ENCODE results near the gene RBM47.

Gene RBM47

GRCh38 chr4:40626183-40626990 lies 3.3 kb downstream of the RBM47 start:
- TF ChIP-seq CTBP1 (IDR thresholded peaks at IDR 0.05; ENCODE audit: borderline replicate concordance) = no peak
- no peak for TF ChIP-seq L3MBTL2 (conservative IDR thresholded peaks at IDR 0.05)
- no peak for TF ChIP-seq FOXA1 (IDR thresholded peaks at IDR 0.05)
- TF ChIP-seq FOXM1 (IDR thresholded peaks at IDR 0.05; ENCODE audit: borderline replicate concordance) = no peak
- TF ChIP-seq ZNF384 (IDR thresholded peaks at IDR 0.05) = no peak
- TF ChIP-seq ARNT (IDR thresholded peaks at IDR 0.05) = no peak
- ChIA-PET POLR2A (no interaction called here), CTCF (no interaction called here)
- DNase-seq (ENCODE audit: extremely low spot score) = no peak

- ChIA-PET CTCF (no interaction called here), POLR2A (no interaction called here)
- TF ChIP-seq LEF1 (IDR thresholded peaks at IDR 0.05; ENCODE audit: borderline replicate concordance) (no peak), L3MBTL2 (conservative IDR thresholded peaks at IDR 0.05) (no peak), PKNOX1 (IDR thresholded peaks at IDR 0.05) (no peak)
- DNase-seq (ENCODE audit: extremely low spot score) = no peak
Observed at GRCh38 chr4:40623707-40624106, 6.0 kb downstream of the RBM47 start.

GRCh38 chr4:40622913-40623312 lies 6.8 kb downstream of the RBM47 start:
- POLR2A ChIA-PET = no interaction called here
- no peak for DNase-seq (ENCODE audit: extremely low spot score)
- no peak for TF ChIP-seq L3MBTL2 (conservative IDR thresholded peaks at IDR 0.05)
- TF ChIP-seq FOXA1 (IDR thresholded peaks at IDR 0.05) = no peak
- no peak for TF ChIP-seq ZNF384 (IDR thresholded peaks at IDR 0.05)
- TF ChIP-seq SP1 (IDR thresholded peaks at IDR 0.05) = no peak
- TF ChIP-seq ELF4 (IDR thresholded peaks at IDR 0.05) = no peak
- no peak for TF ChIP-seq FOXM1 (IDR thresholded peaks at IDR 0.05; ENCODE audit: borderline replicate concordance)
- no peak for TF ChIP-seq ARNT (IDR thresholded peaks at IDR 0.05)
- no peak for TF ChIP-seq LEF1 (IDR thresholded peaks at IDR 0.05; ENCODE audit: borderline replicate concordance)
- no peak for TF ChIP-seq CTBP1 (IDR thresholded peaks at IDR 0.05; ENCODE audit: borderline replicate concordance)
- TF ChIP-seq BHLHE40 (IDR thresholded peaks at IDR 0.05; ENCODE audit: borderline replicate concordance) = no peak
- no peak for TF ChIP-seq FOXK2 (IDR thresholded peaks at IDR 0.05)
- TF ChIP-seq PKNOX1 (IDR thresholded peaks at IDR 0.05) = no peak
- TF ChIP-seq NFRKB (IDR thresholded peaks at IDR 0.05) = no peak
- TF ChIP-seq TARDBP (IDR thresholded peaks at IDR 0.05) = no peak
- TF ChIP-seq SUZ12 (IDR thresholded peaks at IDR 0.05) = no peak
- TF ChIP-seq HDGF (IDR thresholded peaks at IDR 0.05; ENCODE audit: borderline replicate concordance) = no peak
- CTCF ChIA-PET = no interaction called here

GRCh38 chr4:40621592-40622512 lies 7.8 kb downstream of the RBM47 start:
- no peak for TF ChIP-seq ZNF384 (IDR thresholded peaks at IDR 0.05)
- TF ChIP-seq HDGF (IDR thresholded peaks at IDR 0.05; ENCODE audit: borderline replicate concordance) = no peak
- no peak for TF ChIP-seq BHLHE40 (IDR thresholded peaks at IDR 0.05; ENCODE audit: borderline replicate concordance)
- no peak for TF ChIP-seq PKNOX1 (IDR thresholded peaks at IDR 0.05)
- no peak for TF ChIP-seq L3MBTL2 (conservative IDR thresholded peaks at IDR 0.05)
- no peak for TF ChIP-seq FOXA1 (IDR thresholded peaks at IDR 0.05)
- no peak for TF ChIP-seq NFRKB (IDR thresholded peaks at IDR 0.05)
- no peak for TF ChIP-seq FOXM1 (IDR thresholded peaks at IDR 0.05; ENCODE audit: borderline replicate concordance)
- TF ChIP-seq CTBP1 (IDR thresholded peaks at IDR 0.05; ENCODE audit: borderline replicate concordance) = no peak
- no peak for TF ChIP-seq ARNT (IDR thresholded peaks at IDR 0.05)
- no peak for TF ChIP-seq FOXK2 (IDR thresholded peaks at IDR 0.05)
- TF ChIP-seq SUZ12 (IDR thresholded peaks at IDR 0.05) = no peak
- no peak for TF ChIP-seq ELF4 (IDR thresholded peaks at IDR 0.05)
- no peak for TF ChIP-seq TARDBP (IDR thresholded peaks at IDR 0.05)
- no peak for TF ChIP-seq SP1 (IDR thresholded peaks at IDR 0.05)
- TF ChIP-seq LEF1 (IDR thresholded peaks at IDR 0.05; ENCODE audit: borderline replicate concordance) = no peak
- CTCF ChIA-PET = no interaction called here
- no peak for DNase-seq (ENCODE audit: extremely low spot score)
- POLR2A ChIA-PET = no interaction called here

- POLR2A ChIA-PET = no interaction called here
- DNase-seq (ENCODE audit: extremely low spot score) = no peak
- CTCF ChIA-PET = no interaction called here
Observed at GRCh38 chr4:40621229-40621591, 8.5 kb downstream of the RBM47 start.

More at GRCh38 chr4:40621229-40621591, 8.5 kb downstream of the RBM47 start:
- TF ChIP-seq FOXK2 (IDR thresholded peaks at IDR 0.05) = no peak
- TF ChIP-seq L3MBTL2 (conservative IDR thresholded peaks at IDR 0.05) = no peak
- TF ChIP-seq ZNF384 (IDR thresholded peaks at IDR 0.05) = no peak
- TF ChIP-seq ELF4 (IDR thresholded peaks at IDR 0.05) = no peak
- no peak for TF ChIP-seq HDGF (IDR thresholded peaks at IDR 0.05; ENCODE audit: borderline replicate concordance)
- no peak for TF ChIP-seq PKNOX1 (IDR thresholded peaks at IDR 0.05)
- TF ChIP-seq SP1 (IDR thresholded peaks at IDR 0.05) = no peak
- TF ChIP-seq ARNT (IDR thresholded peaks at IDR 0.05) = no peak
- TF ChIP-seq TARDBP (IDR thresholded peaks at IDR 0.05) = no peak
- no peak for TF ChIP-seq FOXA1 (IDR thresholded peaks at IDR 0.05)
- TF ChIP-seq SUZ12 (IDR thresholded peaks at IDR 0.05) = no peak
- no peak for TF ChIP-seq CTBP1 (IDR thresholded peaks at IDR 0.05; ENCODE audit: borderline replicate concordance)
- no peak for TF ChIP-seq FOXM1 (IDR thresholded peaks at IDR 0.05; ENCODE audit: borderline replicate concordance)
- no peak for TF ChIP-seq LEF1 (IDR thresholded peaks at IDR 0.05; ENCODE audit: borderline replicate concordance)
- TF ChIP-seq NFRKB (IDR thresholded peaks at IDR 0.05) = no peak
